Spleen (tissue), 7 donors: ENCODE results near the gene PGGT1B.

Source experiments
- CTCF ChIP-seq, 11 experiments: fragments of 200-600 bp in 7 of 11; fragments of 450-650 bp in 4 of 11; sonication (generic) in 4 of 11; IDR thresholded peaks in 8 of 11; conservative IDR thresholded peaks in 3 of 11; 1 replicate in 7 of 11; 2 replicates in 4 of 11; pipeline versions ENCODE4 v1.4.0 to v1.8.0; 2016 to 2021; ENCODE audit warnings: antibody characterized with exemption in 11 of 11, inconsistent platforms in 4 of 11, mild to moderate bottlenecking in 1 of 11
- POLR2A ChIP-seq, 3 donors: fragments of 450-650 bp; IDR thresholded peaks; one replicate each; pipeline ENCODE4 v1.5.1; 2017; ENCODE audit warnings: antibody characterized with exemption in 3 of 3, mild to moderate bottlenecking in 1 of 3
- POLR2AphosphoS5 ChIP-seq, 3 donors: sonication (generic); formaldehyde crosslinking; IDR thresholded peaks; one replicate each; pipeline ENCODE4 v1.5.1; 2017; ENCODE audit warnings: antibody characterized with exemption in 3 of 3
- donor health status: DM: no; HTN: no; CAD: no; lungs with moderate emphysema.
- donor health status: DM: no; HTN: no; CAD: no.
- donor health status: DM: no; HTN: no; CAD: no.

- TF ChIP-seq CTCF (IDR thresholded peaks at IDR 0.05 in 8 of 11, conservative IDR thresholded peaks at IDR 0.05 in 3 of 11) (no peak), POLR2A (IDR thresholded peaks at IDR 0.05) (no peak), POLR2AphosphoS5 (IDR thresholded peaks at IDR 0.05) (no peak)
Observed at GRCh38 chr5:115179030-115179393, 83.7 kb downstream of the PGGT1B start.
